ENCODE measurements around the gene SCN4A. TPM values are rescaled to one million over a fixed set of nuclear protein-coding genes. Genes with fewer than 3 reads are reported as not detected.

Gene SCN4A
- total RNA-seq, 1 experiment from 2014 or later, result 0.03 TPM

- Histone ChIP-seq H3K27ac (ENCODE audit: low read length) (no peak overlapping the region), H3K9me3 (ENCODE audit: control insufficient read depth, insufficient read depth, low read depth, low read length) (no peaks in the 10 kb centered on the region), H3K4me1 (ENCODE audit: control insufficient read depth, insufficient read depth, low read length) (no peaks in the 10 kb centered on the region), H3K4me3 (ENCODE audit: low read depth in 2 of 2, low read length in 2 of 2) (no peak overlapping the region), H3K36me3 (ENCODE audit: control insufficient read depth, insufficient read depth, low read length) (no peaks in the 10 kb centered on the region), H3K27me3 (ENCODE audit: control insufficient read depth, insufficient read depth, low read length) (no peaks in the 10 kb centered on the region)
- intact Hi-C loops (cut with micrococcal nuclease; ENCODE audit: unreplicated experiment) (no loop called here), in situ Hi-C loops (cut with HindIII; ENCODE audit: low pct_unique_long_range_greater_than_20kb, low sequenced_read_pairs) (no loop called here)
- CTCF ChIA-PET, result interaction anchor here (0.6 kb wide), 1 partner anchor 354 kb away, joined by 5 read pairs; no protein-coding TSS in a partner anchor
- no peak for TF ChIP-seq TCF7L2 (IDR thresholded peaks at IDR 0.05; ENCODE audit: low read depth, low read length)
- no peak for TF ChIP-seq REST (IDR thresholded peaks at IDR 0.05; ENCODE audit: insufficient read depth in 1 of 2, low read depth in 2 of 2, low read length in 1 of 2)
- no peak for TF ChIP-seq POLR2AphosphoS5 (IDR thresholded peaks at IDR 0.05; ENCODE audit: low read depth, low read length)
- no peak for TF ChIP-seq SIN3A (IDR thresholded peaks at IDR 0.05; ENCODE audit: borderline replicate concordance, insufficient read depth, low read depth, low read length)
- TF ChIP-seq, protein P1, sequence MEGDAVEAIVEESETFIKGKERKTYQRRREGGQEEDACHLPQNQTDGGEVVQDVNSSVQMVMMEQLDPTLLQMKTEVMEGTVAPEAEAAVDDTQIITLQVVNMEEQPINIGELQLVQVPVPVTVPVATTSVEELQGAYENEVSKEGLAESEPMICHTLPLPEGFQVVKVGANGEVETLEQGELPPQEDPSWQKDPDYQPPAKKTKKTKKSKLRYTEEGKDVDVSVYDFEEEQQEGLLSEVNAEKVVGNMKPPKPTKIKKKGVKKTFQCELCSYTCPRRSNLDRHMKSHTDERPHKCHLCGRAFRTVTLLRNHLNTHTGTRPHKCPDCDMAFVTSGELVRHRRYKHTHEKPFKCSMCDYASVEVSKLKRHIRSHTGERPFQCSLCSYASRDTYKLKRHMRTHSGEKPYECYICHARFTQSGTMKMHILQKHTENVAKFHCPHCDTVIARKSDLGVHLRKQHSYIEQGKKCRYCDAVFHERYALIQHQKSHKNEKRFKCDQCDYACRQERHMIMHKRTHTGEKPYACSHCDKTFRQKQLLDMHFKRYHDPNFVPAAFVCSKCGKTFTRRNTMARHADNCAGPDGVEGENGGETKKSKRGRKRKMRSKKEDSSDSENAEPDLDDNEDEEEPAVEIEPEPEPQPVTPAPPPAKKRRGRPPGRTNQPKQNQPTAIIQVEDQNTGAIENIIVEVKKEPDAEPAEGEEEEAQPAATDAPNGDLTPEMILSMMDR (IDR thresholded peaks at IDR 0.05), result no peak
- DNase-seq (ENCODE audit: low read depth, low spot score) (no peak), ATAC-seq (no peak)
- no TSS peak for BruUV-seq (replicated peaks)
- POLR2A ChIA-PET, result no interaction called here
Observed at GRCh38 chr17:63928172-63928666, 44.5 kb downstream of the SCN4A start.

GRCh38 chr17:63927464-63928171 is 45.1 kb downstream of the SCN4A start:
- in situ Hi-C loops (cut with HindIII; ENCODE audit: low pct_unique_long_range_greater_than_20kb, low sequenced_read_pairs) (no loop called here), intact Hi-C loops (cut with micrococcal nuclease; ENCODE audit: unreplicated experiment) (no loop called here)
- Histone ChIP-seq H3K4me3 (ENCODE audit: low read depth in 2 of 2, low read length in 2 of 2) (no peak overlapping the region), H3K9me3 (ENCODE audit: control insufficient read depth, insufficient read depth, low read depth, low read length) (no peaks in the 10 kb centered on the region), H3K4me1 (ENCODE audit: control insufficient read depth, insufficient read depth, low read length) (no peaks in the 10 kb centered on the region), H3K27me3 (ENCODE audit: control insufficient read depth, insufficient read depth, low read length) (no peaks in the 10 kb centered on the region), H3K27ac (ENCODE audit: low read length) (no peak overlapping the region), H3K36me3 (ENCODE audit: control insufficient read depth, insufficient read depth, low read length) (no peaks in the 10 kb centered on the region)
- CTCF ChIA-PET, result interaction anchor here (0.6 kb wide), 1 partner anchor 354 kb away, joined by 5 read pairs; no protein-coding TSS in a partner anchor
- no TSS peak for BruUV-seq (replicated peaks)
- no peak for TF ChIP-seq REST (IDR thresholded peaks at IDR 0.05; ENCODE audit: insufficient read depth in 1 of 2, low read depth in 2 of 2, low read length in 1 of 2)
- TF ChIP-seq SIN3A (IDR thresholded peaks at IDR 0.05; ENCODE audit: borderline replicate concordance, insufficient read depth, low read depth, low read length), result no peak
- no peak for TF ChIP-seq TCF7L2 (IDR thresholded peaks at IDR 0.05; ENCODE audit: low read depth, low read length)
- TF ChIP-seq, protein P1 (IDR thresholded peaks at IDR 0.05), result no peak
- no peak for TF ChIP-seq POLR2AphosphoS5 (IDR thresholded peaks at IDR 0.05; ENCODE audit: low read depth, low read length)
- no peak for DNase-seq (ENCODE audit: low read depth, low spot score)
- POLR2A ChIA-PET, result no interaction called here
- ATAC-seq, result no peak
